SK-N-SH (cell line): Measurements from ENCODE around the gene PNPLA1. TPM values are rescaled to one million over a fixed set of nuclear protein-coding genes. Genes with fewer than 3 reads are reported as not detected.
A peak's percentile ranks its signal among the peaks of the same experiment; 100 is the strongest.

Source experiments
- CTCF ChIA-PET: fragments of 300-600, 350-600 bp; formaldehyde crosslinking; extraction: SDS; loops from one replicate; lab custom pipeline; 2021; lab: Yijun Ruan, JAX
- POLR2A ChIA-PET: fragments of 350-600 bp; sonication (Branson Sonifier 250); formaldehyde crosslinking; extraction: SDS; loops from one replicate; lab custom pipeline; 2020; ENCODE audit warnings: antibody characterized with exemption, inconsistent platforms; lab: Yijun Ruan, JAX
- DNase-seq: peaks from one replicate; pipeline ENCODE4 v3.0.0; 2012
- H2AFZ ChIP-seq: fragments of 200-600 bp; sonication (generic); 2 replicates; pipeline ENCODE4 v1.8.1; 2016; ENCODE audit warnings: antibody characterized with exemption, mild to moderate bottlenecking, low read depth
- H3F3A ChIP-seq: fragments of 200-600 bp; sonication (generic); replicated peaks from 2 replicates; pipeline ENCODE3; 2016; ENCODE audit warnings: antibody characterized with exemption, mild to moderate bottlenecking; ENCODE audit not compliant: insufficient read depth
- H3K27ac ChIP-seq, 2 experiments: fragments of 200-500 bp in 1 of 2; fragments of 200-600 bp in 1 of 2; sonication (Bioruptor generic) in 1 of 2; sonication (generic), shearing (Covaris generic) in 1 of 2; 2 replicates each; pipeline versions ENCODE4 v1.5.1 to v1.6.1; 2014 to 2016; ENCODE audit warnings: low read depth in 2 of 2, inconsistent platforms in 1 of 2, low read length in 1 of 2, mild to moderate bottlenecking in 1 of 2, mixed read lengths in 1 of 2
- H3K27me3 ChIP-seq: fragments of 200-600 bp; sonication (generic), shearing (Covaris generic); 2 replicates; pipeline ENCODE4 v1.6.1; 2016; ENCODE audit warnings: mixed run types; ENCODE audit not compliant: insufficient read depth
- H3K36me3 ChIP-seq, 2 experiments: fragments of 200-500 bp in 1 of 2; fragments of 200-600 bp in 1 of 2; sonication (Bioruptor generic) in 1 of 2; sonication (generic) in 1 of 2; replicated peaks in 1 of 2; 2 replicates each; pipeline versions ENCODE3 to v1.5.1; 2014 to 2016; ENCODE audit warnings: low read length in 1 of 2, mild to moderate bottlenecking in 1 of 2; ENCODE audit not compliant: insufficient read depth in 2 of 2, control insufficient read depth in 1 of 2
- H3K4me1 ChIP-seq, 2 experiments: fragments of 200-500 bp in 1 of 2; fragments of 200-600 bp in 1 of 2; sonication (Bioruptor generic) in 1 of 2; sonication (generic), shearing (Covaris generic) in 1 of 2; 2 replicates each; pipeline versions ENCODE4 v1.5.1 to v1.6.1; 2014 to 2016; ENCODE audit warnings: low read depth in 1 of 2, low read length in 1 of 2, mixed run types in 1 of 2; ENCODE audit not compliant: insufficient read depth in 2 of 2, control insufficient read depth in 1 of 2
- H3K4me2 ChIP-seq: fragments of 200-600 bp; sonication (generic), shearing (Covaris generic); 2 replicates; pipeline ENCODE4 v1.6.1; 2017; ENCODE audit warnings: mixed run types
- H3K4me3 ChIP-seq, 2 experiments: fragments of 200-500 bp in 1 of 2; fragments of 200-600 bp in 1 of 2; sonication (Bioruptor generic) in 1 of 2; sonication (generic), shearing (Covaris generic) in 1 of 2; 2 replicates each; pipeline versions ENCODE4 v1.5.1 to v1.8.1; 2014 to 2016; ENCODE audit warnings: low read depth in 2 of 2, inconsistent platforms in 1 of 2, low read length in 1 of 2, mild to moderate bottlenecking in 1 of 2, mixed read lengths in 1 of 2, moderate library complexity in 1 of 2
- H3K79me2 ChIP-seq: fragments of 200-600 bp; sonication (generic); 2 replicates; pipeline ENCODE4 v1.8.1; 2017; ENCODE audit warnings: mild to moderate bottlenecking; ENCODE audit not compliant: insufficient read depth
- H3K9ac ChIP-seq: fragments of 200-600 bp; sonication (generic); 2 replicates; pipeline ENCODE4 v1.6.1; 2017; ENCODE audit warnings: mixed run types
- H3K9me2 ChIP-seq: fragments of 200-600 bp; sonication (generic); 2 replicates; pipeline ENCODE4 v1.6.1; 2017; ENCODE audit warnings: mixed run types
- H3K9me3 ChIP-seq: fragments of 200-600 bp; sonication (generic); 2 replicates; pipeline ENCODE4 v1.6.1; 2017; ENCODE audit warnings: mixed run types, mild to moderate bottlenecking, moderate library complexity
- H4K20me1 ChIP-seq: fragments of 200-600 bp; sonication (generic); 2 replicates; pipeline ENCODE4 v1.6.1; 2017; ENCODE audit warnings: mild to moderate bottlenecking, mixed run types; ENCODE audit not compliant: insufficient read depth
- ELF1 ChIP-seq: IDR thresholded peaks from 2 replicates; pipeline ENCODE4 v1.4.0; 2012
- EZH2phosphoT487 ChIP-seq: fragments of 200-600 bp; sonication (generic); IDR thresholded peaks from 2 replicates; pipeline ENCODE4 v1.6.1; 2017; ENCODE audit warnings: low read depth, mixed run types, mild to moderate bottlenecking, antibody characterized with exemption, moderate library complexity, borderline replicate concordance
- FOSL2 ChIP-seq: IDR thresholded peaks from 2 replicates; pipeline ENCODE4 v1.4.0; 2012; ENCODE audit warnings: low read depth, mild to moderate bottlenecking, moderate library complexity, borderline replicate concordance
- FOXJ3 ChIP-seq: sonication (generic); formaldehyde crosslinking; IDR thresholded peaks from 2 replicates; pipeline ENCODE4 v1.5.1; 2020; ENCODE audit warnings: mild to moderate bottlenecking, missing genetic modification reagents
- GATA2 ChIP-seq: sonication (generic); formaldehyde crosslinking; IDR thresholded peaks from 2 replicates; pipeline ENCODE4 v1.5.0; 2020; ENCODE audit warnings: mild to moderate bottlenecking, missing genetic modification reagents
- IRF3 ChIP-seq: fragments of 150-350 bp; IDR thresholded peaks from 2 replicates; pipeline ENCODE4 v1.6.1; 2016; ENCODE audit warnings: mild to moderate bottlenecking, low read depth, low read length
- JUND ChIP-seq: IDR thresholded peaks from 2 replicates; pipeline ENCODE4 v1.4.0; 2012
- MEF2A ChIP-seq: IDR thresholded peaks from 2 replicates; pipeline ENCODE4 v1.4.0; 2012; ENCODE audit warnings: low read depth, borderline replicate concordance
- MXI1 ChIP-seq: IDR thresholded peaks from 2 replicates; pipeline ENCODE4 v1.6.1; 2012; ENCODE audit warnings: mild to moderate bottlenecking, low read depth, low read length, improper control_type of control experiment
- NRF1 ChIP-seq: IDR thresholded peaks from 2 replicates; pipeline ENCODE4 v1.6.1; 2012; ENCODE audit warnings: low read depth, mild to moderate bottlenecking, low read length
- RAD21 ChIP-seq: IDR thresholded peaks from 2 replicates; pipeline ENCODE4 v1.6.1; 2012; ENCODE audit warnings: mild to moderate bottlenecking, low read length
- RXRA ChIP-seq: IDR thresholded peaks from 2 replicates; pipeline ENCODE4 v1.4.0; 2012; ENCODE audit warnings: low read depth, mild to moderate bottlenecking, borderline replicate concordance
- SIN3A ChIP-seq: IDR thresholded peaks from 2 replicates; pipeline ENCODE4 v1.6.1; 2012; ENCODE audit warnings: low read depth, mild to moderate bottlenecking, low read length, moderate library complexity, borderline replicate concordance
- TAF1 ChIP-seq: IDR thresholded peaks from 2 replicates; pipeline ENCODE4 v1.6.1; 2012; ENCODE audit warnings: low read depth, mild to moderate bottlenecking, low read length, moderate library complexity, borderline replicate concordance
- TEAD4 ChIP-seq: IDR thresholded peaks from 2 replicates; pipeline ENCODE4 v1.4.0; 2012; ENCODE audit warnings: mild to moderate bottlenecking, borderline replicate concordance; ENCODE audit not compliant: insufficient read depth
- WGBS: methylation state at CpG from one replicate; pipeline ENCODE4 v1.1.6; 2017; ENCODE audit warnings: low lambda C conversion rate; 5-methylcytosine and 5-hydroxymethylcytosine counted together
- polyA plus RNA-seq, 3 experiments: library from polyadenylated mRNA; depleted of rRNA; stranded (reverse); fragments of >200 nt; gene quantifications; 2 replicates each; pipeline ENCODE4 v1.2.3, GENCODE V29; 2012
- TF ChIP-seq, protein P1 (sequence below): fragments of 200-600 bp; sonication (generic); IDR thresholded peaks from 2 replicates; pipeline ENCODE4 v1.6.1; 2017; ENCODE audit warnings: antibody characterized with exemption, mild to moderate bottlenecking, moderate library complexity
- TF ChIP-seq, protein P2 (sequence below): IDR thresholded peaks from 2 replicates; pipeline ENCODE4; 2012
- TF ChIP-seq, protein P3 (sequence below): IDR thresholded peaks from 2 replicates; pipeline ENCODE4 v1.4.0; 2012; ENCODE audit warnings: low read depth

PNPLA1 gene
- polyA plus RNA-seq, 1 of the 3 experiments (the other 2 are of a cell fraction), result not detected

- Histone ChIP-seq H3K4me1 (peaks cover 0 to 17% of the 10 kb centered on the region in 2 experiments; a peak in 1 of 4 replicates), H3K27ac (no peak overlapping the region), H3F3A (no peaks in the 10 kb centered on the region), H3K36me3 (no peaks in the 10 kb centered on the region), H3K9me2 (no peaks in the 10 kb centered on the region), H3K4me3 (no peak overlapping the region), H4K20me1 (no peaks in the 10 kb centered on the region), H3K79me2 (no peaks in the 10 kb centered on the region), H2AFZ (no peak overlapping the region), H3K27me3 (no peaks in the 10 kb centered on the region; the same call in 1 of the 2 replicates), H3K4me2 (no peak overlapping the region), H3K9me3 (no peaks in the 10 kb centered on the region), H3K9ac (no peak overlapping the region)
- WGBS, result 62% methylated on average over 4 of the region's 4 CpGs
- ChIA-PET CTCF (interaction anchor here (0.7 to 15.1 kb wide), 3 partner anchors 16 to 28 kb away, joined by 3 to 123 read pairs (median 24); no protein-coding TSS in a partner anchor), POLR2A (no interaction called here)
- no peak for TF ChIP-seq IRF3
- TF ChIP-seq MXI1, result no peak
- TF ChIP-seq, protein P1, sequence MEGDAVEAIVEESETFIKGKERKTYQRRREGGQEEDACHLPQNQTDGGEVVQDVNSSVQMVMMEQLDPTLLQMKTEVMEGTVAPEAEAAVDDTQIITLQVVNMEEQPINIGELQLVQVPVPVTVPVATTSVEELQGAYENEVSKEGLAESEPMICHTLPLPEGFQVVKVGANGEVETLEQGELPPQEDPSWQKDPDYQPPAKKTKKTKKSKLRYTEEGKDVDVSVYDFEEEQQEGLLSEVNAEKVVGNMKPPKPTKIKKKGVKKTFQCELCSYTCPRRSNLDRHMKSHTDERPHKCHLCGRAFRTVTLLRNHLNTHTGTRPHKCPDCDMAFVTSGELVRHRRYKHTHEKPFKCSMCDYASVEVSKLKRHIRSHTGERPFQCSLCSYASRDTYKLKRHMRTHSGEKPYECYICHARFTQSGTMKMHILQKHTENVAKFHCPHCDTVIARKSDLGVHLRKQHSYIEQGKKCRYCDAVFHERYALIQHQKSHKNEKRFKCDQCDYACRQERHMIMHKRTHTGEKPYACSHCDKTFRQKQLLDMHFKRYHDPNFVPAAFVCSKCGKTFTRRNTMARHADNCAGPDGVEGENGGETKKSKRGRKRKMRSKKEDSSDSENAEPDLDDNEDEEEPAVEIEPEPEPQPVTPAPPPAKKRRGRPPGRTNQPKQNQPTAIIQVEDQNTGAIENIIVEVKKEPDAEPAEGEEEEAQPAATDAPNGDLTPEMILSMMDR, result no peak
- TF ChIP-seq MEF2A, result no peak
- TF ChIP-seq ELF1, result no peak
- TF ChIP-seq RXRA, result no peak
- no peak for TF ChIP-seq NRF1
- TF ChIP-seq, protein P2, sequence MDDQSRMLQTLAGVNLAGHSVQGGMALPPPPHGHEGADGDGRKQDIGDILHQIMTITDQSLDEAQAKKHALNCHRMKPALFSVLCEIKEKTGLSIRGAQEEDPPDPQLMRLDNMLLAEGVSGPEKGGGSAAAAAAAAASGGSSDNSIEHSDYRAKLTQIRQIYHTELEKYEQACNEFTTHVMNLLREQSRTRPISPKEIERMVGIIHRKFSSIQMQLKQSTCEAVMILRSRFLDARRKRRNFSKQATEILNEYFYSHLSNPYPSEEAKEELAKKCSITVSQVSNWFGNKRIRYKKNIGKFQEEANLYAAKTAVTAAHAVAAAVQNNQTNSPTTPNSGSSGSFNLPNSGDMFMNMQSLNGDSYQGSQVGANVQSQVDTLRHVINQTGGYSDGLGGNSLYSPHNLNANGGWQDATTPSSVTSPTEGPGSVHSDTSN, result no peak
- no peak for TF ChIP-seq FOSL2
- TF ChIP-seq, protein P3, sequence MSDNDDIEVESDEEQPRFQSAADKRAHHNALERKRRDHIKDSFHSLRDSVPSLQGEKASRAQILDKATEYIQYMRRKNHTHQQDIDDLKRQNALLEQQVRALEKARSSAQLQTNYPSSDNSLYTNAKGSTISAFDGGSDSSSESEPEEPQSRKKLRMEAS, result no peak
- no peak for DNase-seq
These were observed 54.9 kb downstream of the PNPLA1 start for GRCh38 chr6:36324715-36325114.

DNA sequence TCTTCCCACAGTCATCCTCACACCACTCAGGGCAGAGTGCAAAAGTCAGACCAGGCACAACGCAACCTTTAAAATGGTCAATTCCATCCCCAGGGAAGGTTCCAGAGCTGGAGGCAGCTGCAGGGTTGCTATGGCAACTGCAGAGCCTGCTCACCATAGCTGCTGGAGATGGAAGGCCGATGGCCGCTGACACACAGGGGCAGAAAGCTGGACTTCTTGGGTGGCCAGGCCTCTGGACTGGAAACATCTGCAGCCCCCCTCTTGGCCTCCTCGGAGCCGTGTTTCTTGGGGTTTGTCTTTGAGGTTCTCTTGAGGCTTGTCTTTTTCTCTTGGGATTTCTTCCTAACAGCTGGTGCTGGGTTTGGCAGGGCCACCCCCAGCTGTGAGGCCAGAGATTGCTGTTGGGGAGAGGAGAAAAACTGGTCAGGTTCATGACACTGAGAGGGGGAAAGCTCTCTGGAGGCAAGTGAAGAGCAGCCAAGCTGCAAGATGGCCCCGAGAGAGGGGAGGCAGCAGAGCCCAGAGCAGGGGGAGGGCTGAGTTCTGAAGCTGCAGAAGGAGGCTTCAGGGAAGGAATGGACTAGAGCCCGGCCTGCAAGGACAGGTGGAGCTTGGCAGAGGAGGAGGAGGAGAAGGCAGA, 56.6 kb downstream of the PNPLA1 start:
- TF ChIP-seq NRF1 (no peak), ELF1 (no peak), TEAD4 (no peak), RAD21 (no peak), FOSL2 (no peak), SIN3A (no peak), FOXJ3 (CRISPR knock-in tag) (no peak), GATA2 (CRISPR knock-in tag) (no peak), JUND (no peak), TAF1 (no peak), EZH2phosphoT487 (no peak)
- TF ChIP-seq, protein P3, result no peak
- no peaks in the 10 kb centered on the region for H4K20me1 ChIP-seq
- 17% methylated on average over 2 of the region's 7 CpGs for WGBS
- H2AFZ ChIP-seq, result no peak overlapping the region
- H3K4me3 ChIP-seq, result no peak overlapping the region
- CTCF ChIA-PET, result interaction anchor here (1.0 to 5.3 kb wide), 7 partner anchors 15 to 97 kb away, joined by 3 to 24 read pairs (median 4); no protein-coding TSS in a partner anchor
- H3K9me3 ChIP-seq, result no peaks in the 10 kb centered on the region
- POLR2A ChIA-PET, result no interaction called here
- no peak overlapping the region for H3K27ac ChIP-seq
- no peaks in the 10 kb centered on the region for H3K36me3 ChIP-seq
- H3K9ac ChIP-seq, result no peak overlapping the region
- peak; percentile 58 for DNase-seq
- H3K27me3 ChIP-seq, result no peaks in the 10 kb centered on the region; the same call in 1 of the 2 replicates
- H3K4me1 ChIP-seq, result peaks cover 0 to 17% of the 10 kb centered on the region in 2 experiments; a peak in 1 of 4 replicates
- H3K9me2 ChIP-seq, result no peaks in the 10 kb centered on the region
- no peaks in the 10 kb centered on the region for H3F3A ChIP-seq
- no peaks in the 10 kb centered on the region for H3K79me2 ChIP-seq
- no peak overlapping the region for H3K4me2 ChIP-seq
